Neural cell (in vitro differentiated cells): ENCODE measurements around the gene SLC25A15. TPM values are rescaled to one million over a fixed set of nuclear protein-coding genes. Genes with fewer than 3 reads are reported as not detected.
"Not testable (repeated sequence)": the region's sequence is repeated elsewhere in the genome, so short reads cannot be mapped to it uniquely, and the experiment has no call there.

ENCODE experiments used
- H2AFZ ChIP-seq: fragments of 200-600, 300-800 bp; sonication (generic), shearing (Covaris generic); 2 replicates; pipeline ENCODE4 v1.6.0; 2014; ENCODE audit warnings: low read depth, mild to moderate bottlenecking, antibody characterized with exemption, low read length, moderate library complexity
- H3F3A ChIP-seq: fragments of 200-600 bp; shearing (Covaris generic); 2 replicates; pipeline ENCODE4 v1.6.1; 2016; ENCODE audit warnings: mild to moderate bottlenecking, moderate library complexity, mixed read lengths, antibody characterized with exemption, low read length; ENCODE audit not compliant: insufficient read depth, poor library complexity, severe bottlenecking
- H3K27ac ChIP-seq: fragments of 200-600, 300-800 bp; sonication (generic), shearing (Covaris generic); 2 replicates; pipeline ENCODE4 v1.5.1; 2014; ENCODE audit warnings: mild to moderate bottlenecking, low read length, moderate library complexity
- H3K27me3 ChIP-seq: fragments of 300-800, 200-600 bp; sonication (generic), shearing (Covaris generic); 2 replicates; pipeline ENCODE4 v1.6.0; 2014; ENCODE audit warnings: mild to moderate bottlenecking, low read depth, low read length, moderate library complexity; ENCODE audit not compliant: insufficient read depth
- H3K36me3 ChIP-seq: fragments of 300-800, 200-600 bp; sonication (generic), shearing (Covaris generic); 2 replicates; pipeline ENCODE4 v1.5.1; 2014; ENCODE audit warnings: mild to moderate bottlenecking, antibody characterized with exemption, low read length, moderate library complexity; ENCODE audit not compliant: insufficient read depth
- H3K4me2 ChIP-seq: fragments of 300-800, 200-600 bp; sonication (generic), shearing (Covaris generic); 2 replicates; pipeline ENCODE4 v1.6.0; 2014; ENCODE audit warnings: mild to moderate bottlenecking, low read length
- H3K4me3 ChIP-seq: fragments of 300-800, 200-600 bp; sonication (generic), shearing (Covaris generic); 2 replicates; pipeline ENCODE4 v1.5.1; 2014; ENCODE audit warnings: mild to moderate bottlenecking, low read length, moderate library complexity
- H3K79me2 ChIP-seq: fragments of 200-600 bp; shearing (Covaris generic); replicated peaks from 2 replicates; pipeline ENCODE4 v1.6.0; 2014; ENCODE audit warnings: mild to moderate bottlenecking, low read length, moderate library complexity; ENCODE audit not compliant: insufficient read depth
- H3K9ac ChIP-seq: fragments of 300-800, 200-600 bp; sonication (generic), shearing (Covaris generic); 2 replicates; pipeline ENCODE4 v1.6.1; 2016; ENCODE audit warnings: mild to moderate bottlenecking, low read length, mixed read lengths
- H3K9me2 ChIP-seq: fragments of 200-600 bp; shearing (Covaris generic); 2 replicates; pipeline ENCODE4 v1.6.1; 2016; ENCODE audit warnings: mild to moderate bottlenecking, low read length, mixed read lengths; ENCODE audit not compliant: insufficient read depth
- H3K9me3 ChIP-seq: fragments of 200-600, 300-800 bp; sonication (generic), shearing (Covaris generic); 2 replicates; pipeline ENCODE4 v1.6.1; 2016; ENCODE audit warnings: mild to moderate bottlenecking, mixed run types, low read length, moderate library complexity, mixed read lengths
- H4K20me1 ChIP-seq: fragments of 200-600 bp; shearing (Covaris generic); 2 replicates; pipeline ENCODE4 v1.6.1; 2016; ENCODE audit warnings: mild to moderate bottlenecking, mixed run types; ENCODE audit not compliant: insufficient read depth
- EP300 ChIP-seq: fragments of 450-650 bp; conservative IDR thresholded peaks from 2 replicates; pipeline ENCODE4 v1.6.1; 2014; ENCODE audit warnings: antibody characterized with exemption, mild to moderate bottlenecking, moderate library complexity; ENCODE audit not compliant: poor library complexity, severe bottlenecking
- EZH2 ChIP-seq: fragments of 200-600, 300-800 bp; shearing (Covaris generic), sonication (generic); IDR thresholded peaks from 2 replicates; pipeline ENCODE4 v1.6.1; 2014; ENCODE audit warnings: antibody characterized with exemption, low read length, borderline replicate concordance, mild to moderate bottlenecking; ENCODE audit not compliant: insufficient read depth, poor library complexity, severe bottlenecking
- MXI1 ChIP-seq: fragments of 450-650 bp; conservative IDR thresholded peaks from 2 replicates; pipeline ENCODE4 v1.6.1; 2014; ENCODE audit warnings: antibody characterized with exemption, mild to moderate bottlenecking; ENCODE audit not compliant: poor library complexity, severe bottlenecking
- POLR2AphosphoS5 ChIP-seq: IDR thresholded peaks from 2 replicates; pipeline ENCODE4 v1.6.1; 2012
- RAD21 ChIP-seq: fragments of 450-650 bp; conservative IDR thresholded peaks from 2 replicates; pipeline ENCODE4 v1.6.1; 2014; ENCODE audit warnings: antibody characterized with exemption, mild to moderate bottlenecking, moderate library complexity
- SMC3 ChIP-seq: fragments of 450-650 bp; conservative IDR thresholded peaks from 2 replicates; pipeline ENCODE4 v1.6.1; 2014; ENCODE audit warnings: antibody characterized with exemption, mild to moderate bottlenecking, moderate library complexity; ENCODE audit not compliant: poor library complexity
- TAF1 ChIP-seq: IDR thresholded peaks from 2 replicates; pipeline ENCODE4 v1.6.1; 2012; ENCODE audit warnings: low read depth
- polyA plus RNA-seq: library from polyadenylated mRNA; depleted of rRNA; stranded (reverse); fragments of >200 nt; gene quantifications from 2 replicates; pipeline ENCODE4 v1.2.3, GENCODE V29; 2014
- TF ChIP-seq, protein P1 (sequence below): fragments of 450-650 bp; IDR thresholded peaks from 2 replicates; pipeline ENCODE4 v1.5.1; 2014; ENCODE audit warnings: antibody characterized with exemption, mild to moderate bottlenecking, moderate library complexity; ENCODE audit not compliant: poor library complexity, severe bottlenecking
- TF ChIP-seq, protein P2 (sequence below): IDR thresholded peaks from 2 replicates; pipeline ENCODE4 v1.6.1; 2012; ENCODE audit warnings: borderline replicate concordance

SLC25A15 gene
- polyA plus RNA-seq, 1 donor from 2014 or later: 23.6 TPM

DNA sequence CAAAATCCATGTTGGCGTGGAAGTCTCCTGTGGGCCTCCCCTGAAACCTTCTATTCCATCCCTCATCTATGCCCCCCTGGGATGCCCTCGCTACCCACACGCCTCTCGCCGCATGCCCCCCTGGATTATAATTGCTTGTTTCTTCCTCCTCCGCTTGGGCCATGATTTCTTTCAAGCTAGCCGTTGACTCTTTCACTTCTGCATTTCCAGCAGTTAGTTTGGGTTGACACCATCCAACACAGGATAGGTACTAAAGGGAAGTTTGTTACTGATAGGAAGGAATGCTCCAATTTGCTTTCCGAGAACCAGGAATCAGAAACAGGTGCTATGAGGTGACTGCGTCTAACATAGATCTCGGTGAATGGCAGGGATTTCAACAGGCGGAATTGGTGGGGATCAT is 7.7 kb upstream of the SLC25A15 start:
- no peak overlapping the region for H3K4me3 ChIP-seq
- no peaks in the 10 kb centered on the region for H3K36me3 ChIP-seq
- H3K9me2 ChIP-seq: no peaks in the 10 kb centered on the region
- no peaks in the 10 kb centered on the region for H3F3A ChIP-seq
- no peaks in the 10 kb centered on the region for H3K79me2 ChIP-seq
- no peak overlapping the region for H3K4me2 ChIP-seq
- H3K9ac ChIP-seq: no peak overlapping the region
- no peaks in the 10 kb centered on the region for H4K20me1 ChIP-seq
- no peaks in the 10 kb centered on the region for H3K9me3 ChIP-seq
- no peaks in the 10 kb centered on the region for H3K27me3 ChIP-seq
- H3K27ac ChIP-seq: no peak overlapping the region
- no peak for TF ChIP-seq RAD21
- TF ChIP-seq POLR2AphosphoS5: no peak
- TF ChIP-seq MXI1: no peak
- TF ChIP-seq, protein P1, sequence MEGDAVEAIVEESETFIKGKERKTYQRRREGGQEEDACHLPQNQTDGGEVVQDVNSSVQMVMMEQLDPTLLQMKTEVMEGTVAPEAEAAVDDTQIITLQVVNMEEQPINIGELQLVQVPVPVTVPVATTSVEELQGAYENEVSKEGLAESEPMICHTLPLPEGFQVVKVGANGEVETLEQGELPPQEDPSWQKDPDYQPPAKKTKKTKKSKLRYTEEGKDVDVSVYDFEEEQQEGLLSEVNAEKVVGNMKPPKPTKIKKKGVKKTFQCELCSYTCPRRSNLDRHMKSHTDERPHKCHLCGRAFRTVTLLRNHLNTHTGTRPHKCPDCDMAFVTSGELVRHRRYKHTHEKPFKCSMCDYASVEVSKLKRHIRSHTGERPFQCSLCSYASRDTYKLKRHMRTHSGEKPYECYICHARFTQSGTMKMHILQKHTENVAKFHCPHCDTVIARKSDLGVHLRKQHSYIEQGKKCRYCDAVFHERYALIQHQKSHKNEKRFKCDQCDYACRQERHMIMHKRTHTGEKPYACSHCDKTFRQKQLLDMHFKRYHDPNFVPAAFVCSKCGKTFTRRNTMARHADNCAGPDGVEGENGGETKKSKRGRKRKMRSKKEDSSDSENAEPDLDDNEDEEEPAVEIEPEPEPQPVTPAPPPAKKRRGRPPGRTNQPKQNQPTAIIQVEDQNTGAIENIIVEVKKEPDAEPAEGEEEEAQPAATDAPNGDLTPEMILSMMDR: no peak
- no peak for TF ChIP-seq SMC3
- TF ChIP-seq EP300: no peak
- no peak for TF ChIP-seq EZH2
- TF ChIP-seq TAF1: no peak
- TF ChIP-seq, protein P2, sequence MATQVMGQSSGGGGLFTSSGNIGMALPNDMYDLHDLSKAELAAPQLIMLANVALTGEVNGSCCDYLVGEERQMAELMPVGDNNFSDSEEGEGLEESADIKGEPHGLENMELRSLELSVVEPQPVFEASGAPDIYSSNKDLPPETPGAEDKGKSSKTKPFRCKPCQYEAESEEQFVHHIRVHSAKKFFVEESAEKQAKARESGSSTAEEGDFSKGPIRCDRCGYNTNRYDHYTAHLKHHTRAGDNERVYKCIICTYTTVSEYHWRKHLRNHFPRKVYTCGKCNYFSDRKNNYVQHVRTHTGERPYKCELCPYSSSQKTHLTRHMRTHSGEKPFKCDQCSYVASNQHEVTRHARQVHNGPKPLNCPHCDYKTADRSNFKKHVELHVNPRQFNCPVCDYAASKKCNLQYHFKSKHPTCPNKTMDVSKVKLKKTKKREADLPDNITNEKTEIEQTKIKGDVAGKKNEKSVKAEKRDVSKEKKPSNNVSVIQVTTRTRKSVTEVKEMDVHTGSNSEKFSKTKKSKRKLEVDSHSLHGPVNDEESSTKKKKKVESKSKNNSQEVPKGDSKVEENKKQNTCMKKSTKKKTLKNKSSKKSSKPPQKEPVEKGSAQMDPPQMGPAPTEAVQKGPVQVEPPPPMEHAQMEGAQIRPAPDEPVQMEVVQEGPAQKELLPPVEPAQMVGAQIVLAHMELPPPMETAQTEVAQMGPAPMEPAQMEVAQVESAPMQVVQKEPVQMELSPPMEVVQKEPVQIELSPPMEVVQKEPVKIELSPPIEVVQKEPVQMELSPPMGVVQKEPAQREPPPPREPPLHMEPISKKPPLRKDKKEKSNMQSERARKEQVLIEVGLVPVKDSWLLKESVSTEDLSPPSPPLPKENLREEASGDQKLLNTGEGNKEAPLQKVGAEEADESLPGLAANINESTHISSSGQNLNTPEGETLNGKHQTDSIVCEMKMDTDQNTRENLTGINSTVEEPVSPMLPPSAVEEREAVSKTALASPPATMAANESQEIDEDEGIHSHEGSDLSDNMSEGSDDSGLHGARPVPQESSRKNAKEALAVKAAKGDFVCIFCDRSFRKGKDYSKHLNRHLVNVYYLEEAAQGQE: no peak
- no peak overlapping the region for H2AFZ ChIP-seq

DNA sequence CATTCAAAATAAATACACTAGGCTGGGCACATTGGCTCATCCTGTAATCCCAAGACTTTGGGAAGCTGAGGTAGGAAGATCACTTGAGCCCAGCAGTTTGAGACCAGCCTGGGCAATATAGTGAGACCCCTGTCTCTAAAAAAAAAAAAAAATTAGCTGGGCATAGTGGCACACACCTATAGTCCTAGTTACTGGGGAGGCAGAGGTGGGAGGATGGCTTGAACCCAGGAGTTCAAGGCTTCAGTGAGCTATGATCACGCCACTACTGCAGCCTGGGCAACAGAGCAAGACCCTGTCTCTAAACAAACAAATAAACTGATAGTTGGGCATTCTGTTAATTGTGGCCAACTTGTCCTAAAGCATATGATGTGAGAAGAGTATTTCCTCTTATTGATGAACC is 6.4 kb upstream of the SLC25A15 start:
- H3K9ac ChIP-seq, H3K36me3 ChIP-seq: not testable (repeated sequence)

DNA sequence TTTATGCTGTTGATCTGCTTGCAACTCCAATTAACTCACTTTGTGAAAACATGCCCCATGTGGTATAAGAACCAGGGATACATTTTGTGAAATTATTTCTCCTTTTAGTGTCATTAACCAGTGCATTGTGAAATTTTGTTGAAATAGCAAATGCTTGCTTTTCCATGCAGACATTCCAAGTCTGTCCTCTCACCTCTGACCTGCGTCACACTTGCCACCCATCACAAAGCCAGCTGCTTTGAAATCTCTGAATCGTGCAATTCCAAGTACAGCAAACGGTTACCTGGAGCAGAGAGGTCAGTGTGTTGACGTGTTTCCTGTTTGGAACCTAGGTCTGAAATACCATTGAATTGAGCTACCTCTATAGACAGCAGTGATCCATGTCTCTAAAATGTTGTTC is 4.9 kb upstream of the SLC25A15 start:
- TF ChIP-seq POLR2AphosphoS5 (no peak), EP300 (no peak), TAF1 (no peak), SMC3 (no peak), EZH2 (no peak), RAD21 (no peak), MXI1 (no peak)
- TF ChIP-seq, protein P2: no peak
- TF ChIP-seq, protein P1: no peak
- H3K4me3 ChIP-seq: no peak overlapping the region

More for the DNA sequence above, 6.4 kb upstream of the SLC25A15 start:
- H3K4me3 ChIP-seq, H3K27me3 ChIP-seq, H3K9me2 ChIP-seq, H3F3A ChIP-seq, H3K27ac ChIP-seq, H4K20me1 ChIP-seq, H3K9me3 ChIP-seq, H3K79me2 ChIP-seq, H2AFZ ChIP-seq, H3K4me2 ChIP-seq: not testable (repeated sequence)

More for the DNA sequence above, 4.9 kb upstream of the SLC25A15 start:
- Histone ChIP-seq H3F3A (no peaks in the 10 kb centered on the region), H2AFZ (no peak overlapping the region), H3K27ac (no peak overlapping the region), H3K4me2 (no peak overlapping the region), H4K20me1 (no peaks in the 10 kb centered on the region), H3K9me2 (no peaks in the 10 kb centered on the region), H3K36me3 (no peaks in the 10 kb centered on the region), H3K9me3 (no peaks in the 10 kb centered on the region), H3K9ac (no peak overlapping the region), H3K27me3 (no peaks in the 10 kb centered on the region), H3K79me2 (no peaks in the 10 kb centered on the region)
